IMR-90 (cell line): ENCODE measurements around the gene KCNAB2. TPM values are rescaled to one million over a fixed set of nuclear protein-coding genes. Genes with fewer than 3 reads are reported as not detected.

Experiments used
- ATAC-seq: fragments of 200-7000 bp; cut with Tn5 transposase; 2 replicates; pipeline ENCODE4 v1.9.1; 2020; ENCODE audit warnings: low read depth, mild to moderate bottlenecking, moderate library complexity
- BruUV-seq: library from RNA; stranded (reverse); fragments of 400-500 nt; replicated peaks from 2 replicates; lab custom pipeline; 2021; lab: Mats Ljungman, UMichigan
- CTCF ChIA-PET: fragments of 300-600 bp; formaldehyde crosslinking; extraction: SDS; loops from one replicate; lab custom pipeline; 2021; ENCODE audit warnings: antibody characterized with exemption; lab: Yijun Ruan, JAX
- POLR2A ChIA-PET: fragments of 300-600 bp; sonication (Branson Sonifier 250); formaldehyde crosslinking; loops from one replicate; lab custom pipeline; 2022; ENCODE audit warnings: antibody characterized with exemption; ENCODE audit not compliant: unreplicated experiment; lab: Charles Lee
- DNase-seq: peaks from one replicate; pipeline ENCODE4 v3.0.0; 2013
- H2AFZ ChIP-seq: replicated peaks from 2 replicates; pipeline ENCODE3; 2013; ENCODE audit warnings: low read length, mild to moderate bottlenecking; ENCODE audit not compliant: poor library complexity
- H2AK5ac ChIP-seq: 2 replicates; pipeline ENCODE4 v1.6.1; 2013; ENCODE audit warnings: low read depth, low read length, inconsistent platforms
- H2AK9ac ChIP-seq: replicated peaks from 2 replicates; pipeline ENCODE3; 2013; ENCODE audit warnings: mild to moderate bottlenecking, low read depth, low read length, moderate library complexity; ENCODE audit not compliant: poor library complexity
- H2BK120ac ChIP-seq: 2 replicates; pipeline ENCODE4 v1.6.1; 2013; ENCODE audit warnings: low read depth, low read length, inconsistent platforms
- H2BK15ac ChIP-seq: 3 replicates; pipeline ENCODE4 v1.6.1; 2013; ENCODE audit warnings: low read depth, low read length, inconsistent platforms
- H2BK20ac ChIP-seq: 2 replicates; pipeline ENCODE4 v1.6.1; 2013; ENCODE audit warnings: low read depth, mild to moderate bottlenecking, inconsistent platforms, low read length, moderate library complexity
- H2BK5ac ChIP-seq: 2 replicates; pipeline ENCODE4 v1.6.1; 2013; ENCODE audit warnings: mild to moderate bottlenecking, low read depth, low read length, inconsistent platforms; ENCODE audit not compliant: poor library complexity, severe bottlenecking
- H3K14ac ChIP-seq: replicated peaks from 2 replicates; pipeline ENCODE4 v1.6.1; 2013; ENCODE audit warnings: low read depth, low read length, inconsistent platforms
- H3K18ac ChIP-seq: 2 replicates; pipeline ENCODE4 v1.6.1; 2013; ENCODE audit warnings: low read depth, low read length, control low read depth
- H3K23ac ChIP-seq: 2 replicates; pipeline ENCODE4 v1.6.1; 2013; ENCODE audit warnings: low read depth, low read length, inconsistent platforms
- H3K27ac ChIP-seq: 2 replicates; pipeline ENCODE4 v1.5.1; 2013; ENCODE audit warnings: mild to moderate bottlenecking, control low read depth, low read length; ENCODE audit not compliant: insufficient read depth
- H3K27me3 ChIP-seq: 2 replicates; pipeline ENCODE4 v1.6.1; 2013; ENCODE audit warnings: low read length; ENCODE audit not compliant: control insufficient read depth, insufficient read depth
- H3K36me3 ChIP-seq: 2 replicates; pipeline ENCODE4 v1.6.1; 2013; ENCODE audit warnings: low read length, mixed read lengths; ENCODE audit not compliant: control insufficient read depth, insufficient read depth
- H3K4ac ChIP-seq: 2 replicates; pipeline ENCODE4 v1.6.1; 2013; ENCODE audit warnings: low read depth, low read length, inconsistent platforms
- H3K4me1 ChIP-seq: 2 replicates; pipeline ENCODE4 v1.6.1; 2013; ENCODE audit warnings: low read length, mixed read lengths; ENCODE audit not compliant: control insufficient read depth, insufficient read depth
- H3K4me2 ChIP-seq: 2 replicates; pipeline ENCODE4 v1.6.1; 2013; ENCODE audit warnings: low read depth, mild to moderate bottlenecking, control low read depth, low read length, moderate library complexity
- H3K4me3 ChIP-seq: 2 replicates; pipeline ENCODE4 v1.5.1; 2013; ENCODE audit warnings: low read depth, mild to moderate bottlenecking, control low read depth, low read length, moderate library complexity; ENCODE audit not compliant: insufficient read depth
- H3K56ac ChIP-seq: 2 replicates; pipeline ENCODE4 v1.6.1; 2013; ENCODE audit warnings: low read length, inconsistent platforms; ENCODE audit not compliant: insufficient read depth; ENCODE audit errors: extremely low read depth
- H3K79me1 ChIP-seq, 2 experiments: 2 replicates each; pipeline ENCODE4 v1.6.1; 2013; ENCODE audit warnings: low read length in 2 of 2, inconsistent platforms in 1 of 2, low read depth in 1 of 2
- H3K9ac ChIP-seq: 2 replicates; pipeline ENCODE4 v1.6.1; 2013; ENCODE audit warnings: low read depth, low read length, control low read depth
- H3K9me1 ChIP-seq: 2 replicates; pipeline ENCODE4 v1.6.1; 2013; ENCODE audit warnings: low read length, inconsistent platforms; ENCODE audit not compliant: insufficient read depth
- H3K9me3 ChIP-seq: 2 replicates; pipeline ENCODE4 v1.6.1; 2013; ENCODE audit warnings: low read length; ENCODE audit not compliant: control insufficient read depth, insufficient read depth
- H4K20me1 ChIP-seq: 2 replicates; pipeline ENCODE4 v1.6.1; 2013; ENCODE audit warnings: low read length, inconsistent platforms; ENCODE audit not compliant: insufficient read depth
- H4K5ac ChIP-seq: 2 replicates; pipeline ENCODE4 v1.6.1; 2013; ENCODE audit warnings: mild to moderate bottlenecking, low read depth, low read length, control low read depth
- H4K8ac ChIP-seq, 2 experiments: 2 replicates each; pipeline ENCODE4 v1.6.1; 2013; ENCODE audit warnings: low read depth in 2 of 2, low read length in 2 of 2, control low read depth in 1 of 2, inconsistent platforms in 1 of 2
- H4K91ac ChIP-seq: 2 replicates; pipeline ENCODE4 v1.6.1; 2013; ENCODE audit warnings: low read depth, low read length, inconsistent platforms; ENCODE audit not compliant: insufficient read depth
- CEBPB ChIP-seq: IDR thresholded peaks from 2 replicates; pipeline ENCODE4 v1.6.1; 2012; ENCODE audit warnings: low read depth, low read length, improper control_type of control experiment
- CHD1 ChIP-seq: IDR thresholded peaks from 2 replicates; pipeline ENCODE4 v1.6.1; 2012; ENCODE audit warnings: low read depth, low read length, improper control_type of control experiment
- CTCF ChIP-seq: conservative IDR thresholded peaks from 2 replicates; pipeline ENCODE4 v1.5.1; 2012; ENCODE audit warnings: mild to moderate bottlenecking, low read depth, low read length, improper control_type of control experiment
- ELK1 ChIP-seq: fragments of 150-350 bp; IDR thresholded peaks from 2 replicates; pipeline ENCODE4 v1.6.1; 2016; ENCODE audit warnings: low read depth, mild to moderate bottlenecking, low read length, moderate library complexity, borderline replicate concordance
- MAZ ChIP-seq: IDR thresholded peaks from 2 replicates; pipeline ENCODE4 v1.6.1; 2012; ENCODE audit warnings: low read depth, mild to moderate bottlenecking, low read length, improper control_type of control experiment, moderate library complexity, borderline replicate concordance
- MXI1 ChIP-seq: IDR thresholded peaks from 2 replicates; pipeline ENCODE4 v1.6.1; 2012; ENCODE audit warnings: low read depth, mild to moderate bottlenecking, low read length, moderate library complexity, borderline replicate concordance
- NFE2L2 ChIP-seq: fragments of 150-350 bp; IDR thresholded peaks from 2 replicates; pipeline ENCODE4 v1.6.1; 2016; ENCODE audit warnings: low read depth, mild to moderate bottlenecking, low read length
- RCOR1 ChIP-seq: IDR thresholded peaks from 2 replicates; pipeline ENCODE4 v1.6.1; 2012; ENCODE audit warnings: mild to moderate bottlenecking, low read length, improper control_type of control experiment; ENCODE audit not compliant: insufficient replicate concordance
- RFX5 ChIP-seq: IDR thresholded peaks from 2 replicates; pipeline ENCODE4 v1.8.0; 2012; ENCODE audit warnings: low read depth, mild to moderate bottlenecking, low read length, moderate library complexity
- SMC3 ChIP-seq: fragments of 150-350 bp; IDR thresholded peaks from 2 replicates; pipeline ENCODE4 v1.6.1; 2016; ENCODE audit warnings: low read depth, mild to moderate bottlenecking, antibody characterized with exemption, low read length, moderate library complexity
- USF2 ChIP-seq: fragments of 150-350 bp; IDR thresholded peaks from 2 replicates; pipeline ENCODE4 v1.6.1; 2017; ENCODE audit warnings: mild to moderate bottlenecking, antibody characterized with exemption, low read length, low read depth
- WGBS, 2 experiments: methylation state at CpG; one replicate each; pipeline versions ENCODE4 v1.1.5 to v1.1.7; 2013; ENCODE audit warnings: missing lambda C conversion rate in 2 of 2; ENCODE audit not compliant: insufficient read length in 1 of 2; ENCODE audit errors: extremely low coverage in 2 of 2; 5-methylcytosine and 5-hydroxymethylcytosine counted together
- dilution Hi-C: fragments of 300-500 bp; cut with HindIII; formaldehyde crosslinking; loops from one replicate; pipeline ENCODE4 v1.14.3; 2018; ENCODE audit warnings: low sequenced_read_pairs; ENCODE audit not compliant: unreplicated experiment
- in situ Hi-C: fragments of 300-500 bp; cut with MboI; formaldehyde crosslinking; loops from 3 replicates; pipeline ENCODE4 v1.14.3; 2019; ENCODE audit warnings: low sequenced_read_pairs, inconsistent platforms, mixed read lengths
- intact Hi-C: fragments of 100-400 bp; cut with micrococcal nuclease; formaldehyde crosslinking; loops from 2 replicates; pipeline ENCODE4 v1.10.0; 2022
- polyA plus RNA-seq, 3 experiments: library from polyadenylated mRNA; depleted of rRNA; stranded (reverse); fragments of >200 nt; gene quantifications; 2 replicates each; pipeline ENCODE4 v1.2.3, GENCODE V29; 2012; ENCODE audit warnings: low replicate concordance in 1 of 3
- total RNA-seq: library from RNA; depleted of rRNA; stranded (reverse); fragments of >200 nt; gene quantifications from 2 replicates; pipeline ENCODE4 v1.2.3, GENCODE V29; 2012

KCNAB2 gene
- total and polyA plus RNA-seq, 2 of the 4 experiments (the other 2 are of a cell fraction) = 1.3 to 4.2 TPM

GRCh38 chr1:6071219-6071618 is 25.5 kb downstream of the KCNAB2 start:
- Histone ChIP-seq H3K36me3 (no peaks in the 10 kb centered on the region), H2BK15ac (no peak overlapping the region), H3K9me1 (no peaks in the 10 kb centered on the region), H3K18ac (no peak overlapping the region), H3K56ac (no peak overlapping the region), H3K14ac (no peak overlapping the region), H4K91ac (no peak overlapping the region), H3K9ac (no peak overlapping the region), H4K8ac (no peak overlapping the region), H2BK20ac (no peak overlapping the region), H3K4ac (no peak overlapping the region), H4K20me1 (no peaks in the 10 kb centered on the region), H3K4me1 (no peaks in the 10 kb centered on the region), H2AK9ac (no peak overlapping the region), H2AK5ac (no peak overlapping the region), H3K79me1 (no peaks in the 10 kb centered on the region), H3K27me3 (peaks cover 2% of the 10 kb centered on the region; the same call in 1 of the 2 replicates), H2BK5ac (no peak overlapping the region), H3K4me3 (no peak overlapping the region), H4K5ac (no peak overlapping the region), H3K9me3 (no peaks in the 10 kb centered on the region), H3K4me2 (no peak overlapping the region), H2AFZ (no peak overlapping the region), H3K27ac (no peak overlapping the region), H2BK120ac (no peak overlapping the region), H3K23ac (no peak overlapping the region)
- DNase-seq (no peak), ATAC-seq (no peak)
- dilution Hi-C loops = no loop called here
- TF ChIP-seq CEBPB (no peak), MAZ (no peak), ELK1 (no peak), MXI1 (no peak), NFE2L2 (no peak), RFX5 (no peak), CTCF (no peak), CHD1 (no peak), SMC3 (no peak), RCOR1 (no peak), USF2 (no peak)
- ChIA-PET CTCF (no interaction called here), POLR2A (no interaction called here)
- WGBS, 2 experiments = 73% methylated on average over 7 of the region's 13 CpGs; no CpG with 5 or more reads in 1 of the 2 experiments
- no TSS peak for BruUV-seq
- in situ Hi-C loops = no loop called here
- intact Hi-C loops = no loop called here
